H9 (cell line): ENCODE measurements around the gene ERF. TPM values are rescaled to one million over a fixed set of nuclear protein-coding genes. Genes with fewer than 3 reads are reported as not detected.
A peak's percentile ranks its signal among the peaks of the same experiment; 100 is the strongest.

Source experiments
- DNase-seq: peaks from one replicate; pipeline ENCODE4 v3.0.0-alpha.2; 2017
- H2AFZ ChIP-seq: one replicate; pipeline ENCODE4 v1.6.1; 2013; ENCODE audit warnings: mild to moderate bottlenecking, low read length, control low read depth, moderate library complexity
- H2AK5ac ChIP-seq: 2 replicates; pipeline ENCODE4 v1.6.1; 2013; ENCODE audit warnings: low read length, control low read depth, mixed read lengths; ENCODE audit not compliant: insufficient read length
- H2BK120ac ChIP-seq: one replicate; pipeline ENCODE4 v1.6.1; 2013; ENCODE audit warnings: low read depth, mild to moderate bottlenecking, low read length, control low read depth, inconsistent platforms; ENCODE audit not compliant: poor library complexity, severe bottlenecking
- H2BK12ac ChIP-seq: 2 replicates; pipeline ENCODE4 v1.6.1; 2013; ENCODE audit warnings: low read length, control low read depth, mixed read lengths, low read depth; ENCODE audit not compliant: insufficient read length
- H2BK15ac ChIP-seq: 2 replicates; pipeline ENCODE4 v1.6.1; 2013; ENCODE audit warnings: low read depth, low read length, control low read depth
- H2BK20ac ChIP-seq: one replicate; pipeline ENCODE4 v1.6.1; 2013; ENCODE audit warnings: low read depth, mild to moderate bottlenecking, low read length, control low read depth, inconsistent platforms; ENCODE audit not compliant: poor library complexity, severe bottlenecking
- H2BK5ac ChIP-seq: 2 replicates; pipeline ENCODE4 v1.6.1; 2013; ENCODE audit warnings: low read length, control low read depth, mixed read lengths; ENCODE audit not compliant: insufficient read length
- H3K14ac ChIP-seq: 2 replicates; pipeline ENCODE4 v1.6.1; 2013; ENCODE audit warnings: low read length, control low read depth; ENCODE audit not compliant: insufficient read depth
- H3K18ac ChIP-seq: 2 replicates; pipeline ENCODE4 v1.6.1; 2013; ENCODE audit warnings: low read depth, mild to moderate bottlenecking, mixed read lengths, low read length, control low read depth; ENCODE audit not compliant: insufficient read length
- H3K23ac ChIP-seq: 2 replicates; pipeline ENCODE4 v1.6.1; 2013; ENCODE audit warnings: low read length, control low read depth, mixed read lengths, low read depth; ENCODE audit not compliant: insufficient read length
- H3K23me2 ChIP-seq: 2 replicates; pipeline ENCODE4 v1.6.1; 2013; ENCODE audit warnings: low read depth, mild to moderate bottlenecking, mixed read lengths, low read length, control low read depth; ENCODE audit not compliant: insufficient read length, poor library complexity, severe bottlenecking
- H3K27ac ChIP-seq: 2 replicates; pipeline ENCODE4 v1.5.1; 2013; ENCODE audit warnings: low read length, control low read depth, mixed read lengths, low read depth; ENCODE audit not compliant: insufficient read length
- H3K27me3 ChIP-seq: 2 replicates; pipeline ENCODE4 v1.6.1; 2013; ENCODE audit warnings: low read length, control low read depth, inconsistent platforms; ENCODE audit not compliant: insufficient read depth
- H3K4ac ChIP-seq: 2 replicates; pipeline ENCODE4 v1.6.1; 2013; ENCODE audit warnings: low read depth, mild to moderate bottlenecking, control low read depth, inconsistent platforms, low read length, moderate library complexity
- H3K4me1 ChIP-seq: 2 replicates; pipeline ENCODE4 v1.6.1; 2013; ENCODE audit warnings: low read length, control low read depth, inconsistent platforms; ENCODE audit not compliant: insufficient read depth
- H3K4me2 ChIP-seq: 2 replicates; pipeline ENCODE4 v1.6.1; 2013; ENCODE audit warnings: low read length, control low read depth, mixed read lengths; ENCODE audit not compliant: insufficient read length, insufficient read depth
- H3K56ac ChIP-seq: 2 replicates; pipeline ENCODE4 v1.6.1; 2013; ENCODE audit warnings: low read depth, mild to moderate bottlenecking, mixed read lengths, low read length, control low read depth; ENCODE audit not compliant: insufficient read length
- H3K79me1 ChIP-seq: 2 replicates; pipeline ENCODE4 v1.6.1; 2013; ENCODE audit warnings: low read depth, mild to moderate bottlenecking, moderate library complexity, low read length, control low read depth, inconsistent platforms; ENCODE audit not compliant: insufficient read depth, poor library complexity, severe bottlenecking
- H3K79me2 ChIP-seq: 2 replicates; pipeline ENCODE4 v1.6.1; 2013; ENCODE audit warnings: low read length, control low read depth, inconsistent platforms; ENCODE audit not compliant: insufficient read depth
- H3K9ac ChIP-seq: 2 replicates; pipeline ENCODE4 v1.6.1; 2013; ENCODE audit warnings: low read length, control low read depth, mixed read lengths; ENCODE audit not compliant: insufficient read length; ENCODE audit errors: extremely low read depth
- H3K9me3 ChIP-seq: one replicate; pipeline ENCODE4 v1.6.1; 2013; ENCODE audit warnings: low read depth, low read length, inconsistent platforms; ENCODE audit not compliant: control insufficient read depth
- H3T11ph ChIP-seq: one replicate; pipeline ENCODE4 v1.6.1; 2013; ENCODE audit warnings: mild to moderate bottlenecking, low read length, control low read depth, inconsistent platforms
- H4K20me1 ChIP-seq: one replicate; pipeline ENCODE4 v1.6.1; 2013; ENCODE audit not compliant: control insufficient read depth, insufficient read length, insufficient read depth
- H4K5ac ChIP-seq: 2 replicates; pipeline ENCODE4 v1.6.1; 2013; ENCODE audit warnings: low read depth, mild to moderate bottlenecking, mixed read lengths, low read length, control low read depth; ENCODE audit not compliant: insufficient read length
- H4K8ac ChIP-seq: replicated peaks from 2 replicates; pipeline ENCODE4 v1.6.1; 2013; ENCODE audit warnings: low read length, control low read depth, mixed read lengths, low read depth; ENCODE audit not compliant: insufficient read length
- H4K91ac ChIP-seq: 2 replicates; pipeline ENCODE4 v1.6.1; 2013; ENCODE audit warnings: low read depth, mild to moderate bottlenecking, moderate library complexity, mixed read lengths, low read length, control low read depth; ENCODE audit not compliant: insufficient read length
- H3K27ac Mint-ChIP-seq, 3 experiments: 2 replicates in 2 of 3; 3 replicates in 1 of 3; pipeline ENCODE4 v1.8.0; 2020 to 2021; ENCODE audit warnings: mixed read lengths in 3 of 3, mild to moderate bottlenecking in 1 of 3, moderate library complexity in 1 of 3
- H3K27me3 Mint-ChIP-seq: 2 replicates; pipeline ENCODE4 v1.8.0; 2021; ENCODE audit warnings: low read depth, mild to moderate bottlenecking, moderate library complexity, mixed read lengths
- H3K36me3 Mint-ChIP-seq, 3 experiments: 2 replicates in 2 of 3; 3 replicates in 1 of 3; pipeline ENCODE4 v1.8.0; 2020 to 2021; ENCODE audit warnings: low read depth in 3 of 3, mixed read lengths in 3 of 3; ENCODE audit not compliant: insufficient read depth in 1 of 3
- H3K4me1 Mint-ChIP-seq, 2 experiments: 2 replicates each; pipeline ENCODE4 v1.8.0; 2020; ENCODE audit warnings: mixed read lengths in 2 of 2
- H3K4me3 Mint-ChIP-seq, 2 experiments: 2 replicates in 1 of 2; 3 replicates in 1 of 2; pipeline ENCODE4 v1.8.0; 2020 to 2021; ENCODE audit warnings: mild to moderate bottlenecking in 2 of 2, mixed read lengths in 2 of 2, moderate library complexity in 1 of 2
- H3K9me3 Mint-ChIP-seq, 2 experiments: 2 replicates in 1 of 2; 3 replicates in 1 of 2; pipeline ENCODE4 v1.8.0; 2020; ENCODE audit warnings: mild to moderate bottlenecking in 2 of 2, mixed read lengths in 2 of 2, moderate library complexity in 1 of 2
- WGBS: extraction: QIAGEN DNeasy Blood & Tissue Kit; methylation state at CpG from one replicate; pipeline ENCODE4 v1.1.7; 2013; ENCODE audit warnings: missing lambda C conversion rate, low lambda C conversion rate, mixed read lengths; ENCODE audit not compliant: insufficient read length; ENCODE audit errors: extremely low coverage; 5-methylcytosine and 5-hydroxymethylcytosine counted together
- total RNA-seq: library from RNA; stranded (reverse); gene quantifications from 2 replicates; pipeline ENCODE4 v1.2.1, GENCODE V29; 2021
- TF ChIP-seq, protein P1 (sequence below): fragments of 200-600 bp; sonication (generic); conservative IDR thresholded peaks from 3 replicates; pipeline ENCODE4 v1.8.0; 2021; ENCODE audit warnings: antibody characterized with exemption, mild to moderate bottlenecking

Gene ERF
- total RNA-seq, 1 experiment from 2014 or later: 126 TPM

DNA sequence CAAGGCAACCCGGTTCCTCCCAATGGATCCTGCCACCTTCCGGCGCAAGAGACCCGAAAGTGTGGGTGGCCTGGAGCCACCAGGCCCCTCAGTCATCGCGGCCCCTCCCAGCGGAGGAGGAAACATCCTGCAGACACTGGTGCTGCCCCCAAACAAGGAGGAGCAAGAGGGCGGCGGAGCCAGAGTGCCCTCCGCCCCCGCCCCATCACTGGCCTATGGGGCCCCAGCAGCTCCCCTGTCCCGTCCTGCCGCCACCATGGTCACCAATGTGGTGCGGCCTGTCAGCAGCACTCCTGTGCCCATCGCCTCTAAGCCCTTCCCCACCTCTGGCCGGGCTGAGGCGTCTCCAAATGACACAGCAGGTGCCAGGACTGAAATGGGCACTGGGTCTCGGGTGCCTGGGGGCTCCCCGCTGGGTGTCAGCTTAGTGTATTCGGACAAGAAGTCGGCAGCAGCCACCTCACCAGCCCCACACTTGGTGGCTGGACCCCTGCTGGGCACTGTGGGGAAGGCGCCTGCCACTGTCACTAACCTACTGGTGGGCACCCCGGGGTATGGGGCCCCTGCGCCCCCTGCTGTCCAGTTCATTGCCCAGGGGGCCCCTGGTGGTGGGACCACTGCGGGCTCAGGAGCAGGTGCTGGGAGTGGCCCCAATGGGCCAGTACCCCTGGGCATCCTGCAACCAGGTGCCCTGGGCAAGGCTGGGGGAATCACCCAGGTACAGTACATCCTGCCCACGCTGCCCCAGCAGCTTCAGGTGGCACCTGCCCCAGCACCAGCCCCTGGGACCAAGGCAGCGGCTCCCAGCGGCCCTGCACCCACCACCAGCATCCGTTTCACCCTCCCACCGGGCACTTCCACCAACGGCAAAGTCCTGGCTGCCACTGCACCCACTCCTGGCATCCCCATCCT lies 35.9 kb upstream of the ERF start:
- Histone ChIP-seq H2BK5ac (no peak overlapping the region), H3K79me2 (no peaks in the 10 kb centered on the region), H3K4me1 (no peaks in the 10 kb centered on the region), H3K27me3 (no peaks in the 10 kb centered on the region), H2AK5ac (no peak overlapping the region), H2BK12ac (no peak overlapping the region), H2AFZ (no peak overlapping the region), H3K18ac (no peak overlapping the region), H3K79me1 (peaks cover 5% of the 10 kb centered on the region), H3K23ac (no peak overlapping the region), H4K8ac (no peak overlapping the region), H4K5ac (no peak overlapping the region), H3K27ac (no peak overlapping the region), H2BK15ac (no peak overlapping the region), H3K56ac (no peak overlapping the region), H2BK120ac (no peak overlapping the region), H4K91ac (no peak overlapping the region), H3K9me3 (no peaks in the 10 kb centered on the region), H3K23me2 (no peaks in the 10 kb centered on the region), H2BK20ac (no peak overlapping the region), H3K4ac (no peak overlapping the region), H3T11ph (no peak overlapping the region), H4K20me1 (no peaks in the 10 kb centered on the region), H3K9ac (no peak overlapping the region), H3K14ac (no peak overlapping the region), H3K4me2 (no peak overlapping the region)
- DNase-seq: peak; percentile 45
- peaks cover 6 to 40% of the 10 kb centered on the region in 2 experiments for H3K4me1 Mint-ChIP-seq
- no peaks in the 10 kb centered on the region for H3K9me3 Mint-ChIP-seq
- WGBS: no CpG with 5 or more reads among the region's 31 CpGs
- H3K36me3 Mint-ChIP-seq: peaks cover 20 to 73% (median 63%) of the 10 kb centered on the region in 3 experiments; a peak in 6 of 7 replicates
- no peak overlapping the region; a peak in 2 of 7 replicates for H3K27ac Mint-ChIP-seq
- no peaks in the 10 kb centered on the region for H3K27me3 Mint-ChIP-seq
- TF ChIP-seq, protein P1, sequence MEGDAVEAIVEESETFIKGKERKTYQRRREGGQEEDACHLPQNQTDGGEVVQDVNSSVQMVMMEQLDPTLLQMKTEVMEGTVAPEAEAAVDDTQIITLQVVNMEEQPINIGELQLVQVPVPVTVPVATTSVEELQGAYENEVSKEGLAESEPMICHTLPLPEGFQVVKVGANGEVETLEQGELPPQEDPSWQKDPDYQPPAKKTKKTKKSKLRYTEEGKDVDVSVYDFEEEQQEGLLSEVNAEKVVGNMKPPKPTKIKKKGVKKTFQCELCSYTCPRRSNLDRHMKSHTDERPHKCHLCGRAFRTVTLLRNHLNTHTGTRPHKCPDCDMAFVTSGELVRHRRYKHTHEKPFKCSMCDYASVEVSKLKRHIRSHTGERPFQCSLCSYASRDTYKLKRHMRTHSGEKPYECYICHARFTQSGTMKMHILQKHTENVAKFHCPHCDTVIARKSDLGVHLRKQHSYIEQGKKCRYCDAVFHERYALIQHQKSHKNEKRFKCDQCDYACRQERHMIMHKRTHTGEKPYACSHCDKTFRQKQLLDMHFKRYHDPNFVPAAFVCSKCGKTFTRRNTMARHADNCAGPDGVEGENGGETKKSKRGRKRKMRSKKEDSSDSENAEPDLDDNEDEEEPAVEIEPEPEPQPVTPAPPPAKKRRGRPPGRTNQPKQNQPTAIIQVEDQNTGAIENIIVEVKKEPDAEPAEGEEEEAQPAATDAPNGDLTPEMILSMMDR: peak; percentile 48
- H3K4me3 Mint-ChIP-seq: no peak overlapping the region
